ENCODE measurements around the gene PHF20.
"Not testable (repeated sequence)": the region's sequence is repeated elsewhere in the genome, so short reads cannot be mapped to it uniquely, and the experiment has no call there.

Gene PHF20

GRCh38 chr20:35842361-35842760 lies 70.5 kb downstream of the PHF20 start:
- DNase-seq: no peak

- DNase-seq: not testable (repeated sequence)
Observed at GRCh38 chr20:35843894-35844293, 72.1 kb downstream of the PHF20 start.

GRCh38 chr20:35845561-35845960 lies 73.7 kb downstream of the PHF20 start:
- no peak for DNase-seq

GRCh38 chr20:35849706-35850105 lies 77.9 kb downstream of the PHF20 start:
- no peak for DNase-seq

GRCh38 chr20:35851659-35852058 lies 79.8 kb downstream of the PHF20 start:
- DNase-seq: not testable (repeated sequence)

GRCh38 chr20:35854713-35855348 lies 83.0 kb downstream of the PHF20 start:
- no peak for DNase-seq

- not testable (repeated sequence) for DNase-seq
Observed at GRCh38 chr20:35855641-35856040, 83.8 kb downstream of the PHF20 start.

- no peak for DNase-seq
Observed at GRCh38 chr20:35856866-35857265, 85.1 kb downstream of the PHF20 start.

GRCh38 chr20:35866418-35867202 lies 94.8 kb downstream of the PHF20 start:
- no peak for DNase-seq

- no peak for DNase-seq
Observed at GRCh38 chr20:35870541-35871258, 98.9 kb downstream of the PHF20 start.

GRCh38 chr20:35871259-35871771 lies 99.5 kb downstream of the PHF20 start:
- no peak for DNase-seq

GRCh38 chr20:35876033-35876320 lies 104.2 kb downstream of the PHF20 start:
- no peak for DNase-seq

GRCh38 chr20:35877611-35878010 lies 105.8 kb downstream of the PHF20 start:
- no peak for DNase-seq

GRCh38 chr20:35878113-35878625 lies 106.4 kb downstream of the PHF20 start:
- DNase-seq: no peak

GRCh38 chr20:35881676-35882075 lies 109.9 kb downstream of the PHF20 start:
- DNase-seq: no peak

- not testable (repeated sequence) for DNase-seq
Observed at GRCh38 chr20:35882427-35883161, 110.8 kb downstream of the PHF20 start.

GRCh38 chr20:35883336-35883777 lies 111.5 kb downstream of the PHF20 start:
- DNase-seq: no peak

GRCh38 chr20:35883778-35884540 lies 112.1 kb downstream of the PHF20 start:
- DNase-seq: peak; percentile 37

- DNase-seq: no peak
Observed at GRCh38 chr20:35884541-35884865, 112.7 kb downstream of the PHF20 start.

- DNase-seq: no peak
Observed at GRCh38 chr20:35885212-35885611, 113.4 kb downstream of the PHF20 start.

GRCh38 chr20:35886537-35886936 lies 114.7 kb downstream of the PHF20 start:
- no peak for DNase-seq

- DNase-seq: no peak
Observed at GRCh38 chr20:35887393-35888064, 115.7 kb downstream of the PHF20 start.
